Measurements from ENCODE around the gene SRSF5.
"Not testable (repeated sequence)": the region's sequence is repeated elsewhere in the genome, so short reads cannot be mapped to it uniquely, and the experiment has no call there.

The SRSF5 gene

DNA sequence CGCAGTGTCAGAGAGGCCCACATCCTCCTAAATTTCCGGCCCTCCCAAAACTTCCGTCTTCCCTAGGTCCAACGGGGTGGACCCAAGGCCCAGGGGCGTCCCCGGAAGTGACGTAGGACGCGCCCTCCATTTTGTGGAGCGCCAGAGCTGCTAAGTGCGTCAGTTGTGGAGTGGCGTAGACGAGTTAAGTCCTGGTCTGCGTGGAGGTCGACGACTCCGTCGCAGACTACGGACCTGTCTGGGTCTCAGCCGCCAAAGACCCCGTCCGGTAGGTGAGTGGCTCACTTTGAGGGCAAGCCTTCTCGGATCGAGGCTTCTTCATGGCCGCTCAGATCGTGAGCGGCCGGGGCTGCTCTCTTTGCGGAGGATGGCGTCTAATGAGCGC, at the start of gene SRSF5:
TSS of gene SRSF5 (plus strand) at position 159 of the 385 bp plus-strand sequence. CDS start 1,015 bp downstream, outside the sequence.
- peak; percentile 96 for DNase-seq

DNA sequence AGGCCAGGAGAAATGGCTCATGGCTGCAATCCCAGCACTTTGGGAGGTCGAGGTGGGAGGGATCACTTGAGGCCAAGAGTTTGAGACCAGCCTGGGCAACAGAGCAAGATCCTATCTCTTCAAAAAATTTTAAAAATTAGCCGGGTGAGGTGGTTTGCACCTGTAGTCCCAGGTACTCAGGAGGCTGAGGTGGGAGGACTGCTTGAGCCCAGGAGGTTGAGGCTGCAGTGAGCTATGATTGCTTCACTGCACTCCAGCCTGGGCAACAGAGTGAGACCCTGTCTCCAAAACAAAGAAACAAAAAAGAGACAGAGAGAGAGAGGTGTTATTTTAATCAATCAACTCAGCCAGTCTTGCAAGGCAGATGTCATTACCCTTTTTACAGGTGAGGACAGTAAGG, 48.3 kb upstream of the SRSF5 start:
- DNase-seq = not testable (repeated sequence)

DNA sequence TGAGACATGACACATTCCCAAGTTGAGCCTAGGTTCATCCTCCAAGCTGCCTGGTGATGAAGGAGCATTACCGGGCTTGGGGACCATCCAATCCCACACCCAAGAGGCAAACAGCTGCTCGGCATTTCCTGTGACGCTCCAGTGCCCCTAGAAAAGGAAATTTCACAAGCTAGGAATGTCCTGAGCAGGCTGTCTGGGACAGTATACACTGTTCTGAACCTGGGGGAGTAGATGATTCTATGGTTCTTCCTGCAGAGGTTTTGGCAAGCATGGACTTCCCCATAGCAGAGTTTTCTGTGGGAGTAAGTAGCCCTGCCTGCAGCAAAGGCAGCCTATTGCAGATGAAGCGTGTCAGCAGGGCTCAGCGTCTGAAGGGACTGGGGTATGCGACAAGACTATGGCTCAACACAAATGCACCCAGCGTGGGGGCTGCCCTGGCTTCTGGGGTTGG, 47.4 kb upstream of the SRSF5 start:
- no peak for DNase-seq

DNA sequence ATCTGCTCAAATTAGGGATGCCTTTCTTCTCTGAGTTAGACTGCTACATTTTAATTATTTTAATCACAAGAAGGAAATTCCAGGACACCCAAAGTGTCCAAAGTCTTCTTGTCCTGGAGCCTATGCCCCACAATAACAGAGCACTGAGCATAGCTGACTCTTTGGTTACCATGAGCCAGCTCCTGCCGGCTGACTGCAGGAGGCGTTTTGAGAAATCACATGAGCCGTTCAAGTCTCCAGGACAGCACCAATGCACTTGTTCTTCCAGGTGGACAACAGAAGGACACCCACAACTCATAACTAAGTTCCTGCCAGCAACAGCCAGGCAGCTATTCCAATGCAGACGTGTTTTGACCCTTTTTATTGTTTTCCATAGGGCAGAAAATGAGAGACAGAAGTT, 46.0 kb upstream of the SRSF5 start:
- no peak for DNase-seq

DNA sequence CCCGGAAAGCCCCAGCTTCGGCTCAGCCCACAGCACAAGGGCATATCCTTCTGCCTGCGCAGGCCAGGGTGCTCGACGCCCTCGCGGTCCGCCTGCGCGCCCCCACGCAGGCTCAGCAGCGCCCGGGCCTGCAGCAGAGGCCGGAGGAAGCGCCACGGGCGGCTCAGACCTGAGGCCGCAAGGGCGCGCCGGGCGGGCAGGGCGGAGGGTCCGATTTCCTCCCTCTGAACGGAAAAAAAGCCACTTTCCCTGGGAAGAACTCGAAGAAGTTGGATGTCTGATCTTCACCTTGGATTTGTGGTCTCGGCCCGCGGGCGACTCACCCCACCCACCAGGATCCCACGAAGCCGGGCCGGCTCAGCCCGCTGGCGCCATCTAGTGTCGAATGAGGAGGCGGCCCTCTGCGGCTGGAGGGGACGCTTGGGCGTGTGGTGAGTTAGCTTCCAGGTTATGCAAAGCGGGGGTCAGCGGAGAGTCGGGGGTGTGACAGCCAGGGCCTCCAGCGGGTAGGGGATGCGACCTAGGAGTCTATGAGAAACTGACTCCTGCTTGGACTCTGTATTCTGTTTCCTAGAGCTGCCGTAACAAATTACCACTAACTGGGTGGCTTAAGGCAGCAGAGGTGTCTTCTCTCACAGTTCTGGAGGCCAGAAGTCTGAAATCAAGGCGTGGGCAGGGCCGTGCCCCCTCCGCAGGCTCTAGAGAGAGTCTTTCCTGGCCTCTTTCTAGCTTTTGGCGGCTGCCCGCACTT, 40.0 kb upstream of the SRSF5 start:
- DNase-seq = peak; percentile 92

DNA sequence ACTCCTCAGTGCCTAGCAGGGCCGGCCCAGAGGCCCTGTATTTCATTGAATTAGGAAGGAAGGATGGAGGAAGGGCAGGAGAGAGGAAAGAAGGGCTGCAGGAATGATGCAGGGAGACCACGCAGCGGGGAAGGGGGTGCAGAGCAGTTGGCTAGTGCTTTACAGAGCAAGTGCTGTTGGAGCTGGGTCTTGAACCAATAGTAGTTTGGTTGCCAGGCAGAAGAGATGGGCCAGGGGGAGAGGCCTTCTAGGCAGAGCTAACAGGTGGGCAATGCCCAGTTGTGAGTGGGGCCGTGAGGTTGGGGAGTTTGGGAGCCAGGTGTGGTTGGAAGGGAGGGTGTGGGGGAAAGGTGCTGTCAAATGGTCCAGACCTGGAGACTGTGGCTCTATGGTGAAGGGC, 39.1 kb upstream of the SRSF5 start:
- DNase-seq = no peak

DNA sequence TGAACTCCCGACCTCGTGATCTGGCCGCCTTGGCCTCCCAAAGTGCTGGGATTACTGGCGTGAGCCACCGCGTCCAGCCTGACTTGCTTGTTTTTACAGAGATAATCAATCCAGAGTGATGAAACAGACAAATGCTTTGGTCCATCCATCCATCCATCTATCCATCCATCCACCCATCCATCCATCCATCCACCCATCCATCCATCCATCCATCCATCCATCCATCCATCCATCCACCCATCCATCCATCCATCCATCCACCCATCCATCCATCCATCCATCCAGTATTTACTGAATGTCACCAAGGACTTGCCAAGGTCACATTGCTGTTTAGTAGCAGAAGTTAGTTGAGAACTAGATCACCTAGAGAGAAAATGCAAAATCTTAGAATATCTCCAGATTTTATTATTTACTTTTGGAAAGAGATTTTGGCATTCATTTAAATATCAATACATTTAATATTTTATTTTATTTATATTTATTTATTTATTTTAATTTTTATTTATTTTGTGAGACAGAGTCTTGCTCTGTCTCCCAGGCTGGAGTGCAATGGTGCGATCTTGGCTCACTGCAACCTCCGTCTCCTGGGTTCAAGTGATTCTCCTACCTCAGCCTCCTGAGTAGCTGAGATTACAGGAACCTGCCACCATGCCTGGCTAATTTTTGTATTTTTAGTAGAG, 34.9 kb upstream of the SRSF5 start:
- not testable (repeated sequence) for DNase-seq

DNA sequence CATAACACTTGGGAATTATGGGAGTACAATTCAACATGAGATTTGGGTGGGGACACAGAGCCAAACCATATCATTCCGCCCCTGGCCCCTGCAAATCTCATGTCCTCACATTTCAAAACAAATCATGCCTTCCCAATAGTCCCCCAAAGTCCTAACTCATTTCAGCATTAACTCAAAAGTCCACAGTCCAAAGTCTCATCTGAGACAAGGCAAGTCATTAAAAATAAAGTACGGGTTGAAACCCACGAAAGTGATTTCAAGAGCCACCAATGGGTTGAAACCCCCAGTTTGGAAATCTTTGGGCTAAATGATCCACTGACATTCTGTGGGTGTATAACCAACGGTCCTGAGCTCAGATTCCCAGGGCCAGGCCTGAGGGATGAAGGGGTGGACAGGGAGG, 30.5 kb upstream of the SRSF5 start:
- not testable (repeated sequence) for DNase-seq

DNA sequence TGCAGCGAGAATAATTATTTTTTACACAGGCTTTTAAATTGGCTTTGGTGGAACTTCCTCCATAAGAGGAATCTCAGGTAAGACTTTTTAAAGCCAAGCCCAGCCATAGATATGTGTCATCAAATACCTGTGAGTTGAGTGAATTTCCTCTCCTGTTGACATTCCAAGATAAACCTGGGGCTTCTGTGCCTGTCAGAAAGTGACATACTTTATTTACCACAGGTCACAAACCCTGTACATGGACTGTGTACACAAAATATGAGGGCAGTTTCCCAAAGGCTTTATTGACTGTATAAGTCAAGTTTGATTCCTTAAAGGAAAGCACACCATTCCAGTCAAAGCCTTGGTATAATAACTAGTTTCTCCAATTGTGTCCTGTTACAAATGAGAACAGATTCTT, 25.9 kb upstream of the SRSF5 start:
- DNase-seq = no peak

DNA sequence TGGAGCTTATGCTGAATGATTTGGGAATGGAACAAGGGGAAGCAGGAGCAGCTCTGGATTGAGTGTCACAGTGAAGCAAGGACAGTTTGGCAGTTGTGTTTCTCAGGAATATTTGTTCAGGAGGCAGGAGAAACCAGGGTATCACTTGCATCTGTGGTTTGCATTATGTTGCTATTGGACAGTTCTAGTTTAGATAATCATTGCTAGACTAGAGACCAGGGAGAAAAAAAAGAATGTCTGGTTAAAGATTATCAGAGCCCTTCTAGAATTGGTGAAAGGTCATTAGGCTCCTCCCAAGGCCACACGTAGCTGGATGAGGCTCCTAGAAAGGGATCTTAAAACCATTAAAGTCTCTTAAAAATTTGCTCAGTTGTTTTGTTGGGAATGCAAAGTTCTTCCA, 17.0 kb upstream of the SRSF5 start:
- DNase-seq = no peak

DNA sequence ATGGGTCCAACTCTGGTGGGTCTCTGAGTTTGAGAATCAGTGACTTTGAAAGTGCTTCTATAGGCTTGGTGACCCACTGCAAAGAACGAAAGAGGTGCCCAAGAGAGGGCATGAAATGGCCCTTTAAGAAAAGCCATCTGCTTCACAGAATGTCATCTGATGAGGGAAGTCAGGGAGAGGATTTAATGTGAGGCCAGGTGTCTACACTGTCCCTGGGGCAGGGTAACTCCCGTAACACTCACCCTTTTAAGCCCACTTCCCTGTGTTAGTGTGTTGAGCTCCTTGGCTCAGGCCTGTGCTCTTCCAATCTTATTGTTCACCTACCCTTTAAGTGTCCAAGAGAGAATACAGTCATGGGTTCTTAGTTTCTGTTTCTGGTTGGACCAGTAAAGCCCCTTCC, 16.4 kb upstream of the SRSF5 start:
- DNase-seq = no peak

DNA sequence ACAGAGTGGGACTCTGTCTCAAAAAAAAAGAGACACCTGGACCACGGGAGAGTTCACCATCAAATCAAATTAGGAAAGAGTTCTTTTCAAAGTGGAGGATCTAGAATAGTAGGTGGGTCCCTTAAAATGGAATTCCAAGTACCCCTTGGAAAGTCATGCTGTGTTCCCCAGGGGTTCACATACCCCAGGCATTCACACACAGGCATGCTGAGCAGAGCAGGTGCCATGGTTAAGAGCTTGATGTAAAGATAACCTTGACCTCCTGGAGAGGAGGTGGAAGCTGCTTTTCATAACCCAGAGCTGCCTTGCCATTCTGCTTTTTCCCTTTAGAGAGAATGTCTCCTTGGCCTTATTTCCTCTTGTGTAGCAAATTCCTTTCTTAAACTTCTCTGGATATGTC, 14.2 kb upstream of the SRSF5 start:
- DNase-seq = no peak

DNA sequence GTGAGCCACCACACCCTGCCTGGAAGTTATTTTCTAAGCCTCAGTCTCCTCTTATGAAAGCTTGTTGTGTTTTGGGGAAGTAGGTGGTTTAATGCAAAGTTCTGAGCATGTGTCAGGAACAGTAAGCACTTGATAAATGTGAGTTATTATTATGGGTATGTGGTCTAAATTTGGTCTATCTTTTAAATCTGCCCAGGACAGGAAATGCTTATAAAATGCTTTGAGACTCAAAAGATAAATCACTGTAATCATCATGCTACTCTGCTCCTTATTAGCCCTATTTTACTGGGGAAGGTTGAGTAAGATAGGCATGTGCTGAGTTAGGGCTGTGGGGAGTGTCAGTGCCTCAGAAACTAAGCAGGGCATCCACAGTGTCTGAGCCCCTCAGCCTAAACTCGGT, 13.1 kb upstream of the SRSF5 start:
- DNase-seq = no peak

DNA sequence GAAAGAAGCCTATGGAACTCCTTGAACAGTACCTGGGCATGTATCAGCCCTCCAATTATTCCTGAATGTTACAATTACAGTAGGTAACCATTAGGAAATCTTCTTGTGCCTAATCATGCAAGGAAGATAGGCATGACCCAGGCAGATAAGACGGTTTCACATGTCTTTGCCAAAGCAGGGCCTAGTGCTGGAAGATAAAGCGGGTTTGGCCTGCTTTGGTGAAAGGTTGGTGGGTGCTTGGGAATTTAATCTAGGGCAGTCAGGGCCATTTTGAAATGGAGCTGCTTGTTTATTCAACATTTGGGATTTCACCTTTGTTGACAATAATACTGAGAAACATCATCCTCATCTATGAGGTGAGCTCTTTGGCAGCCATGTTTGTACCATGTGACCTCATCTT, 12.5 kb upstream of the SRSF5 start:
- DNase-seq = no peak

DNA sequence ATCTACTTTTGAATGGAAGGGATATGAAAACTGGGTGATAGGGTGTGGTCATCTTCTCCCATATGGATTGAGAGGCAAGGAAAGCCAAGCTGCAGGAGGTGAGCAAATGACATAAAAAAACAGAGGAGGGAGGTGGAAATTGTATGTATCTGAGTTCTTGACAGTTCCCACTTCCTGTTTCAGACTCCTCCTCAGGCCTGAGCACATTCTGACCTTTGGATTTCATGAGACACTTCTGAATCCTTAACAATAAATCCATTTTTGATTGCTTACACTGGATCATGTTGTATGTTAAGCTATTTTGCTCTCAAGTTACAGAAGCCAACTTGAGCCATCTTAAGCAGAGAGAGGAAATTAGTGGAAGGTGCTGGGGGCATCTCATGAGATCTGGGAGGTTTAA, 11.6 kb upstream of the SRSF5 start:
- DNase-seq = no peak

DNA sequence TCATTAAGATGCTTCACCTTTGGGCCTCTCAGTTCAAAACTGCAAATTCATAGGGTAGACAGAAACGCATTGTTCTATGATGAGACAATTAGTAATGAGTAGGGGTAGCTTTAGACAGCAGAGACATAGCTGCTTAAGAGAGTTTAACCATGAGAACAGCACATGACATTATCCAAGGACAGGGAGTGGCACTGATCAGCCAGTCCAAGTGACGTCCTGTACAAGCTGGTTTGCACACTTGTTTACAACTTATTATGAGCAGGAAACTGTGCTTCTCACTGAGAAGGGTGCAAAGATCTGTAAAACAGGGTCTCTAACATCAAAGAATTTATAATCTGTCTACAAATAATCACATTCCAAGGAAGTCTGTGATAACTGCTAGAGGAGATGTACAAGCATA, 11.2 kb upstream of the SRSF5 start:
- DNase-seq = no peak

DNA sequence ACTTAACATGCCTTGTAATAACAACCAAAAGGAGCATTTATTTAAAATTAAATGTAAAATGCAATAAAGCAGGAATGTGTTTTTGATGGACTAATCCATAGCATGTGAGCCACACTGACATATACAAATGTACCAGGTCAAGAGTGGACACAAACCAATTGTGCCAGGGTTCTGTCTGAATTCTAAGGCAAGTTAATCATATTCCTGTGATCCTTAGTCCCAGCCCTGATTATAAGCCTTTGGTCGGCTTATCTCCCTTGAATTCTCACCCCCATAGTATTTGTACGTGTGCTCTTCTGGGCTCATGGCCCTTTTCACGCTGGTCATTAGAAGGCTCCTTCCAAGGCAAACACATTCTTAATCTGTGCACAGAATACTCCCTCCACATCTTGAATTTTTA, 10.6 kb upstream of the SRSF5 start:
- no peak for DNase-seq

DNA sequence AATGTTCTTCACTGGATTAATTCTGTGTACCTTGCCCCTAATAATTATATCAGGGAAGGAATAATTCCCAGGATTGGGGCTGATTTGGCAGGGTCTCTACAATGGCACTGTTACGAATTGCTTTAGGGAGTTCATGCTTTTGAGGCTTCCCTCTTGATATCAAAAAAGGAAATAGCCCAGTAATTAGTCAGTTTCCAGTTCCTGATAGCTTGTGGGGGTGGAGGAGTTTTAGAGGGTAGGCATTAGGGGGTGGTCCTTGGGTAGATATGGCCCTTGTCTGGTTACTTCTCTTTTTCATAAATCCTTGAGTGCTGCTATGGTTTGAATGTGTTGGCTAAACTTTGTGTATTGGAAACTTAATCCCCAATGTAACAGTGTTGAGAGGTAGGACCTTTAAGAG, 6.1 kb upstream of the SRSF5 start:
- DNase-seq = no peak

DNA sequence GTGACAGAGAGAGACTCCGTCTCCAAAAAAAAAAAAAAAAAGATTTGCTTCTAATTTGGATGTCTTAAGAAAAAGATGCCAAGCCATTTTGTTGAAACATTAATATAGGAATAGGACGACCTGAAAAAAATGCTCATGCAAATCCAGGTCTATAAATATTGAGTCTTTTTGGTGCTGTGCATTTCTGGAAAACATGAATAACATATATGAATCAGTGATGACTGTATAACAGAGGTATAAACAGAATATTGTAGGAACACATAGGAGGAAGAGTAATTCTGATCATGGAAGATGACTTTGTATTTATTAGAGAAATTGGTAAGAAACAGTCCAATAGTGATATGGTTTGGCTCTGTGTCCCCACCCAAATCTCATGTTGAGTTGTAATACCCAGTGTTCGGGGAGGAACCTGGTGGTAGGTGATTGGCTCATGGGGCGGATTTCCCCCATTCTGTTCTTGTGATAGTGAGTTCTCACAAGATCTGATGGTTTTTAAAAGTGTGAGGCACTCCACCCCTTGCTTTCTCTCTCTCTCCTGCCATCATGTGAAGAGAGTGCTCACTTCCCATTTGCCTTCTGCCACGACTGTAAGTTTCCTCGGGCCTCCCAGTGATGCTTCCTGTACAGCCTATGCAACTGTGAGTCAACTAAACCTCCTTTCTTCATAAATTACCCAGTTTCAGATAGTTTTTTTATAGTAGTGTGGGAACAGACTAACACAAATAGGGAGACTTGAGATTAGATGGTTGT, 3.0 kb upstream of the SRSF5 start:
- peak; percentile 39 for DNase-seq

DNA sequence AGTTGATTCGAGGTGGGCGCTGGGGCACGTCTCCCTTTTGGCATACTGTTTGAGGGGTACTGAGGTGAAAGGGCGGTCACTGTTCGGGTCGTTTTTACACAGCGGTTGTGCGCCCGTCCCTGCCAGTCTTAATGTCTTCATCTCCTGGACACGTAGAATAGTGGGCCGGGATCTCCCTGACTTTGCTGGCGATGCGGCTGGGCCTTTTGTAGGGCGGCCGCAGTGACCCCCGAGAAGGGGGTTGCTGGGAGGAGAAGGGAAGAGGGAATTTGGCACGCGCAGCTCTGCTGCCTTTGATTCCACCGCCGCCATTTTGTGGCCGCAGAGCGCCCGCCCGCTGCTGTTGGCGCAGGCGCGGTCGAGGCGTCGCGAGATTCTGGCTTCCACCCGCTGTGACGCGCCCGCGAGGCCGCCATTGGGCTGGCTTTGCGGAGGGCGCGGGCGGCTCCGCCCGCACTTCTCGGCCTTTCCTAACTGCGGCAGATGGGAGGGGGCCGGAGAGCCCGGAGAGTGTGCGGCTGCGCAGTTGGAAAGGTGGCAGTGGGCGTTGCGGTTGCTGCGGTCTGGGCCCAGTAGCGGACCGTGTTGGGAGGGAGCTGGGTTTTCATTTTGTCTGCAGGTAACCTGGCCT, 542 bp downstream of the SRSF5 start:
- peak; percentile 93 for DNase-seq

DNA sequence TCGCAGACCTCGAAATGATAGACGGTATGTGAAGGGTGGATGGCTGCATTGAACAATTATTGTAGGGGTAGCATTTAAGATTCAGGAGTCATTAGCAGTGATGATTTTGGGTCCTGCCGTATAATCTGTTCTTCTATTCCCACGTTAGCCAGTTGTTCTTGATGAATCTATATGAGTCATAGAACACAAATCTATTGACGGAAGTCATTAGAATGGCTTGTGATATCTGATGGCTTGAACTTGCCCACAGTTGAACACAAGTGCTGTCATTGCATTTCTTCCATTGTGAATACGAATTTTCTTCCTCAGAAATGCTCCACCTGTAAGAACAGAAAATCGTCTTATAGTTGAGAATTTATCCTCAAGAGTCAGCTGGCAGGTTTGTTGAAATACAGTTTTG, 1.9 kb downstream of the SRSF5 start:
- DNase-seq = no peak

DNA sequence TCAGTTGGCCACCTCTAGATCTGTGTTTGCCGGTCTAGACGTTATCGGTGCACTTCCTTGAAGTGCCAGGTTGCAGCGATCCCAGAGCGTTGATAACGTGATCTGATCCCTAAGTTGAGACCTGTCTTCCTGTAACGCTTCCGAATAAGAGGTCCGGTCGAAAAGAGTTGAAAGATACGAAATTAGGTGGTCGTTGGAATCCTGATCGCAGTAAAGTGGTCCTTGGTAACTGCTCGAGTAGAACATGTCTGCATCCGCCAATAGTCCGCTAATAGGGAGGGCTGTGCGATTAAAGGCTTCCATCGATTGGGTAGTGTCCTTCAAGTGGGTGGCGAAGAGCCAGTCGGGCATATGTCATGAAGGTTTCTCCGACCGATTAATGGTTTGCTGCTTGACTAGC, 2.7 kb downstream of the SRSF5 start:
- DNase-seq = no peak

DNA sequence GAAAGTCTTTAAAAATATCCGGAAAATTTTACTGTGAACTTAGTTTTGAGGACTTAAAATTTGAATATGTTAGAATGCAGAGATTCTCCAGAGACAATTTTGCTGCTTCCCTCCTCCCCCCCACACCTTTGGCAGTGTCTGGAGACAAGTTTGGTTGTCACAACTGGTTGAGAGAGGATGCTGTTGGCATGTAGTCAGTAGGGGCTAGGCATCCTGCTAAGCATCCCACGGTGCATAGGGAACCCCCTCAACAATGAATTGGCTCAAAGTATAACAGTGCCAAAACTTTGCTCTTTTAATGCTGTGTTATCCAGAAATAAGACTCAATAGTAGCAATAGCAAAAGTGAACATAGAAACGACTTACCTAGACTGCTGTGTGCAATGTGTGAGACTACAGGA, 3.6 kb downstream of the SRSF5 start:
- no peak for DNase-seq

DNA sequence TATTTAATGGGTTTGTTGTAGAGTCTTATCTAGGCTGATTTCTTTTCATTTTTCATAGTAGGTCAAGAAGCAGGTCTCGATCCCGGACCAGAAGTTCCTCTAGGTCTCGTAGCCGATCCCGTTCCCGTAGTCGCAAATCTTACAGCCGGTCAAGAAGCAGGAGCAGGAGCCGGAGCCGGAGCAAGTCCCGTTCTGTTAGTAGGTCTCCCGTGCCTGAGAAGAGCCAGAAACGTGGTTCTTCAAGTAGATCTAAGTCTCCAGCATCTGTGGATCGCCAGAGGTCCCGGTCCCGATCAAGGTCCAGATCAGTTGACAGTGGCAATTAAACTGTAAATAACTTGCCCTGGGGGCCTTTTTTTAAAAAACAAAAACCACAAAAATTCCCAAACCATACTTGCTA, 4.2 kb downstream of the SRSF5 start:
- no peak for DNase-seq
